HepG2 (cell line): ENCODE measurements around the gene IPO9. TPM values are rescaled to one million over a fixed set of nuclear protein-coding genes. Genes with fewer than 3 reads are reported as not detected.

Source experiments
- CREB1 ChIP-seq, 2 experiments: fragments of 450-650 bp in 1 of 2; IDR thresholded peaks; 2 replicates each; pipeline ENCODE4 v1.6.1; 2016 to 2017; ENCODE audit warnings: control low read depth in 1 of 2, mild to moderate bottlenecking in 1 of 2, missing compliant biosample characterization in 1 of 2, missing genetic modification characterization in 1 of 2
- FOXJ3 ChIP-seq: sonication (generic); formaldehyde crosslinking; IDR thresholded peaks from 2 replicates; pipeline ENCODE4 v1.4.0; 2020; ENCODE audit warnings: missing genetic modification reagents, mild to moderate bottlenecking, borderline replicate concordance
- HDAC6 ChIP-seq: fragments of 200-600 bp; sonication (generic); IDR thresholded peaks from 2 replicates; pipeline ENCODE4 v1.7.0; 2017; ENCODE audit warnings: mild to moderate bottlenecking, antibody characterized with exemption, low read length, low read depth
- KLF12 ChIP-seq: sonication (generic); formaldehyde crosslinking; IDR thresholded peaks from 2 replicates; pipeline ENCODE4 v1.4.0; 2020; ENCODE audit warnings: missing genetic modification reagents, borderline replicate concordance
- MED13 ChIP-seq: sonication (generic); formaldehyde crosslinking; IDR thresholded peaks from 2 replicates; pipeline ENCODE4 v1.5.0; 2020; ENCODE audit warnings: missing genetic modification reagents
- MZF1 ChIP-seq: sonication (generic); formaldehyde crosslinking; IDR thresholded peaks from 2 replicates; pipeline ENCODE4 v1.8.1; 2023; ENCODE audit warnings: mild to moderate bottlenecking, missing genetic modification reagents, borderline replicate concordance
- REPIN1 ChIP-seq: sonication (generic); formaldehyde crosslinking; IDR thresholded peaks from 2 replicates; pipeline ENCODE4 v1.8.0; 2022; ENCODE audit warnings: missing genetic modification reagents, low read depth, mild to moderate bottlenecking, borderline replicate concordance
- SOX6 ChIP-seq, 2 experiments: fragments of 450-650 bp in 1 of 2; sonication (generic) in 1 of 2; formaldehyde crosslinking in 1 of 2; IDR thresholded peaks; 2 replicates each; pipeline versions ENCODE4 v1.4.0 to v1.6.1; 2017 to 2020; ENCODE audit warnings: antibody characterized with exemption in 1 of 2, mild to moderate bottlenecking in 1 of 2, missing genetic modification reagents in 1 of 2
- SP140L ChIP-seq: sonication (generic); formaldehyde crosslinking; IDR thresholded peaks from 2 replicates; pipeline ENCODE4 v1.4.0; 2020; ENCODE audit warnings: missing genetic modification reagents, borderline replicate concordance
- STAG1 ChIP-seq: sonication (generic); formaldehyde crosslinking; IDR thresholded peaks from 2 replicates; pipeline ENCODE4 v1.4.0; 2020; ENCODE audit warnings: missing genetic modification reagents
- UBTF ChIP-seq: sonication (generic); formaldehyde crosslinking; IDR thresholded peaks from 2 replicates; pipeline ENCODE4 v1.4.0; 2020; ENCODE audit warnings: mild to moderate bottlenecking, missing genetic modification reagents
- XRCC5 ChIP-seq: fragments of 200-400 bp; formaldehyde crosslinking; optimal IDR thresholded peaks from 2 replicates; pipeline ENCODE3; 2017; ENCODE audit warnings: mild to moderate bottlenecking, low read length
- ZNF432 ChIP-seq: sonication (generic); formaldehyde crosslinking; IDR thresholded peaks from 2 replicates; pipeline ENCODE4 v1.5.0; 2020; ENCODE audit warnings: missing genetic modification reagents, mild to moderate bottlenecking, borderline replicate concordance
- ZNF567 ChIP-seq: sonication (generic); formaldehyde crosslinking; IDR thresholded peaks from 2 replicates; pipeline ENCODE4 v1.8.1; 2023; ENCODE audit warnings: mild to moderate bottlenecking, missing genetic modification reagents, borderline replicate concordance
- ZNF652 ChIP-seq: IDR thresholded peaks from 2 replicates; pipeline ENCODE4 v1.6.1; 2016; ENCODE audit warnings: low read depth, borderline replicate concordance
- ZNF710 ChIP-seq: sonication (generic); formaldehyde crosslinking; IDR thresholded peaks from 2 replicates; pipeline ENCODE4 v1.5.0; 2020; ENCODE audit warnings: mild to moderate bottlenecking, missing genetic modification reagents, borderline replicate concordance
- ZNF749 ChIP-seq: sonication (generic); formaldehyde crosslinking; IDR thresholded peaks from 2 replicates; pipeline ENCODE4 v1.8.0; 2022; ENCODE audit warnings: mild to moderate bottlenecking, missing genetic modification reagents, moderate library complexity, borderline replicate concordance
- polyA plus RNA-seq, 8 experiments: library from polyadenylated mRNA; depleted of rRNA in 3 of 8; stranded (reverse) in 7 of 8; unstranded in 1 of 8; fragments of >200 nt; fragmentation: Illumina TruSeq in 4 of 8; extraction: Trizol in 4 of 8; gene quantifications; 2 replicates each; pipeline versions ENCODE4 v1.2.1 to v1.2.3, GENCODE V29; 2011 to 2016; ENCODE audit warnings: low read depth in 4 of 8, missing spikeins in 1 of 8, mixed read lengths in 1 of 8; ENCODE audit not compliant: insufficient read depth in 1 of 8
- total RNA-seq, 5 experiments: library from RNA; depleted of rRNA; stranded (reverse); fragments of >200 nt; fragmentation: Illumina TruSeq; extraction: Trizol; gene quantifications; 2 replicates each; pipeline ENCODE4 v1.2.3, GENCODE V29; 2016; ENCODE audit warnings: low read depth in 1 of 5

The IPO9 gene
- total and polyA plus RNA-seq, 2 of the 13 experiments (the other 11 are each of a cell fraction or from before 2014, with no cell fraction given) = 31.0 to 34.8 TPM

- no peak for TF ChIP-seq KLF12
- 0 out of 2 replicates have a peak, but pooled peaks have one; percentile 42 for TF ChIP-seq ZNF567 (CRISPR knock-in tag)
- TF ChIP-seq SP140L = no peak
- TF ChIP-seq MZF1 = no peak
- no peak for TF ChIP-seq CREB1 (IDR thresholded peaks at IDR 0.05)
- no peak for TF ChIP-seq CREB1 (CRISPR knock-in tag; IDR thresholded peaks at IDR 0.05)
- no peak for TF ChIP-seq ZNF710 (CRISPR knock-in tag)
- no peak for TF ChIP-seq UBTF (CRISPR knock-in tag)
- no peak for TF ChIP-seq ZNF749
- no peak for TF ChIP-seq FOXJ3 (CRISPR knock-in tag)
- TF ChIP-seq STAG1 = peak; percentile 92
- TF ChIP-seq XRCC5 = peak; percentile 79
- TF ChIP-seq ZNF432 (CRISPR knock-in tag) = no peak
- TF ChIP-seq ZNF652 (CRISPR knock-in tag) = no peak
- no peak for TF ChIP-seq HDAC6
- TF ChIP-seq REPIN1 = no peak
- TF ChIP-seq MED13 (CRISPR knock-in tag) = no peak
- TF ChIP-seq SOX6 (IDR thresholded peaks at IDR 0.05) = no peak
- no peak for TF ChIP-seq SOX6 (CRISPR knock-in tag; IDR thresholded peaks at IDR 0.05)
Measured at GRCh38 chr1:201792534-201793305, 36.2 kb upstream of the IPO9 start (continued).
